Mucosa of rectum (tissue), 2 donors: ENCODE data around the gene NLN.

Experiments
- H3K27ac ChIP-seq, 2 donors: one replicate each; pipeline ENCODE4 v1.7.0; 2013; ENCODE audit warnings: inconsistent platforms in 2 of 2, low read depth in 2 of 2, low read length in 2 of 2
- H3K27me3 ChIP-seq, 2 donors: one replicate each; pipeline ENCODE4 v1.7.0; 2013; ENCODE audit warnings: low read length in 2 of 2; ENCODE audit not compliant: control insufficient read depth in 2 of 2, insufficient read depth in 2 of 2
- H3K36me3 ChIP-seq, 2 donors: one replicate each; pipeline ENCODE4 v1.7.0; 2013; ENCODE audit warnings: low read length in 2 of 2; ENCODE audit not compliant: control insufficient read depth in 2 of 2, insufficient read depth in 2 of 2
- H3K4me1 ChIP-seq, 2 donors: one replicate each; pipeline ENCODE4 v1.7.0; 2013; ENCODE audit warnings: low read length in 2 of 2, mild to moderate bottlenecking in 1 of 2; ENCODE audit not compliant: control insufficient read depth in 2 of 2, insufficient read depth in 2 of 2
- H3K4me3 ChIP-seq, 2 donors: one replicate each; pipeline ENCODE4 v1.7.0; 2013; ENCODE audit warnings: low read length in 2 of 2
- H3K9ac ChIP-seq, 2 donors: one replicate each; pipeline ENCODE4 v1.7.0; 2013; ENCODE audit warnings: low read length in 2 of 2, low read depth in 1 of 2, mild to moderate bottlenecking in 1 of 2
- H3K9me3 ChIP-seq, 2 donors: one replicate each; pipeline ENCODE4 v1.7.0; 2013; ENCODE audit warnings: low read length in 2 of 2; ENCODE audit not compliant: control insufficient read depth in 2 of 2
- donor health status: healthy.
- donor health status: Normal muscosa, but diverticular disease.

Gene NLN

DNA sequence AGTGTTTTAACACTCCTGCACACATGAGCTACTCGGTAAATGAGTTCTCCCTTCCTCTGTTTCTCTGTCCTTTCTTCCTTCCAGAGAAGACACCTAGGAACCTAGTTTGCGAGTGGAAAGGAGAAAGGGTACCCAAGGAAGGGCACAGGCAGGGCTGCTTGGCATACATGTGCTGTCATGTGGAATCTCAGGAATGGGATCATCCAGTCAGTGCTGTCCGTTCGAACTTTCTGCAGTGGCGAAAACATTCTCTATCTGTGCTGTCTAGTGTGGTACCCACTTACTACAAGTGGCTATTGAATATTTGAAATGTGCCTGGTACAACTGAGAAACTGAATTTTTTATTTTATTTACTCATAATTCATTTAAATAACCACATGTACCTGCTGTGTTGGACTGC is 28.0 kb downstream of the NLN start:
- Histone ChIP-seq H3K9ac (no peak overlapping the region), H3K9me3 (no peaks in the 10 kb centered on the region), H3K4me1 (no peaks in the 10 kb centered on the region), H3K36me3 (no peaks in the 10 kb centered on the region), H3K27ac (no peak overlapping the region), H3K4me3 (no peak overlapping the region), H3K27me3 (no peaks in the 10 kb centered on the region)

DNA sequence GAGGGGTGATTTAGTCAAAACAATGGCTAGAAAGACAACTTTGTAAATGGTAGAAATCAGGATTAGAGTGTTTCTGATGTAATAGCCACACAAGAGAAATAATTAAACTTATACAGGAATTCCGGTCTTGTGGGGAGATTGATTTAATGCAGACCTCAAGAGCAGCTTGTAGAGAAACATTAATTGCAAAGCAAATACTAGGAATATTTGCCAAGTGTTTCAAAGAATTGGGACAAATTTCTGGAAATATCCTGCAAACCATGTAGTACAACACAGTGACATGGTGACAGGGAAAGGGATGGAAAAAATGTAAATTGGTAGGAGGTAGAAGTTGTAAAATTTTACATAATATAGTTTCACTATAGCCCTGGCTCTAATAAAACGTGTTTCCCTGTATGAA is 28.9 kb downstream of the NLN start:
- Histone ChIP-seq H3K4me3 (no peak overlapping the region), H3K27me3 (no peaks in the 10 kb centered on the region), H3K9ac (no peak overlapping the region)

DNA sequence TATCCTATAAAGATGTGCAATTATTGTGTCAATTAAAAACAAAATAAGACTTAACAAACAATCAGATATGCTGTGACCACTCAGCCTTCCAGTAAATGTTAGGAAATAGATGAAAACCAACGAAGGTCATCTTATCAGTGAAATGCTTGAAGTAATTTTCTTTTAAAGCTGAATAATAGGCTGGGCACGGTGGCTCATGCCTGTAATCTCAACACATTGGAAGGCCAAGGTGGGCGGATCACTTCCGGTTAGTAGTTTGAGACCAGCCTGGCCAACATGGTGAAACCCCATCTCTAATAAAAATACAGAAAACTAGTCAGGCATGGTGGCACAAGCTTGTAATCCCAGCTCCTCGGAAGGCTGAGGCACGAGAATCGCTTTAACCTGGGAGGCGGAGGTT is 31.2 kb downstream of the NLN start:
- Histone ChIP-seq H3K4me3 (no peak overlapping the region), H3K27me3 (no peaks in the 10 kb centered on the region), H3K27ac (no peak overlapping the region), H3K9ac (no peak overlapping the region), H3K36me3 (no peaks in the 10 kb centered on the region), H3K4me1 (no peaks in the 10 kb centered on the region), H3K9me3 (no peaks in the 10 kb centered on the region)

More for the DNA sequence above, 28.9 kb downstream of the NLN start:
- Histone ChIP-seq H3K36me3 (no peaks in the 10 kb centered on the region), H3K27ac (no peak overlapping the region), H3K4me1 (no peaks in the 10 kb centered on the region), H3K9me3 (no peaks in the 10 kb centered on the region)

DNA sequence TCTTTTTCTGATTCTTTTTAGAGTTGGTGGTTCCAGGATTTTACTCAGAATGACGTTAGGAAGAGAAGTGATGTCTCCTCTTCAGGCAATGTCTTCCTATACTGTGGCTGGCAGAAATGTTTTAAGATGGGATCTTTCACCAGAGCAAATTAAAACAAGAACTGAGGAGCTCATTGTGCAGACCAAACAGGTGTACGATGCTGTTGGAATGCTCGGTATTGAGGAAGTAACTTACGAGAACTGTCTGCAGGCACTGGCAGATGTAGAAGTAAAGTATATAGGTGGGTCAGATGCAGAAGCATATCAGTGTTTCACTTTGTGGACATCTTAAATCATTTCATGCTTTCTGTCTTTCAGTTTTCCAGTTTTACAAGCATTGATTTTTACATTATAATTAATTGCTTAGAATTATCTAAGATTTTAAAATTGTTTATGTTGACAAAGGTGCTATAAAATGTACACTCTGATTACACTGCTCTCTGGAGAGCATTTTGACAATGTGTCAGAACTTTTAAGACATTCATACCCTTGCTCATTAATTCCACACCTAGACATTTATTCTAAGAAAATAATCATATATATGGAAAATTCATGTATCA is 36.6 kb downstream of the NLN start:
- H3K4me1 ChIP-seq: no peaks in the 10 kb centered on the region
- no peak overlapping the region for H3K9ac ChIP-seq
- H3K27me3 ChIP-seq: no peaks in the 10 kb centered on the region
- H3K9me3 ChIP-seq: no peaks in the 10 kb centered on the region
- H3K27ac ChIP-seq: no peak overlapping the region
- no peak overlapping the region for H3K4me3 ChIP-seq
- H3K36me3 ChIP-seq: peaks cover 0 to 2% of the 10 kb centered on the region in 2 donors

DNA sequence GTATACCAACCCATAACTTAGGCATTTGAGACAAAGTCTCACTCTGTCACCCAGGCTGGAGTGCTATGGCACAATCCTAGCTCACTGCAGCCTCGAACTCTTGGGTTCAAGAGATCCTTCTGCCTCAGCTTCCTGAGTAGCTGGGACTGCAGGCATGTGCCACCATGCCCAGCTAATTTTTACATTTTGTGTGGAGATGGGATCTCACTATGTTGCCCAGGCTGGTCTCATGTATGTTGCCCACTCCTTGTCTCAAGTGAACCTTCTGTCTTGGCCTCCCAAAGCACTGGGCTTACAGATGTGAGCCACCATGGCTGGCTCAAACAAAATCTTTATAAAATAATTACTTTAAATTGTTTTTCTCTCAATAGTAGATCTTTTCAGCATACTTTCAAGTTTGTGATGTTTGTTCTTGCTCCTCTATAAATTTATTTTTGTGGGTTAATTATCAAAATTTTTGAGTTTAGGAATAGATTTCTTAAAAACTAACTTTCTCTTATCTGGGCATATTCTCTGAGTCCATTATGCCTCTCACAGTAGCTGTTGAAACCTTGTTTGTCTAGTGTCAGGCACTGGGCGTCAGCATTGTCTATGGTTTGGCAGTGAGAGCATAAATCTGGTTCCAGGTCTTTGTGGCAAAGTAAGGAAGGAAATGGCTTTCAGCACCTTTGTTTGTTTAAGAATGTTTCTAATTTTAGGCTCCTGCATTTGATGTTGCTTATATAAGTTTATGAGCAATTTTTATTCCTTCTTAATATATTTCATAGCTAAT is 38.7 kb downstream of the NLN start:
- Histone ChIP-seq H3K27ac (no peak overlapping the region), H3K9me3 (no peaks in the 10 kb centered on the region), H3K9ac (no peak overlapping the region), H3K27me3 (no peaks in the 10 kb centered on the region), H3K4me3 (no peak overlapping the region), H3K4me1 (no peaks in the 10 kb centered on the region), H3K36me3 (peaks cover 0 to 2% of the 10 kb centered on the region in 2 donors)

DNA sequence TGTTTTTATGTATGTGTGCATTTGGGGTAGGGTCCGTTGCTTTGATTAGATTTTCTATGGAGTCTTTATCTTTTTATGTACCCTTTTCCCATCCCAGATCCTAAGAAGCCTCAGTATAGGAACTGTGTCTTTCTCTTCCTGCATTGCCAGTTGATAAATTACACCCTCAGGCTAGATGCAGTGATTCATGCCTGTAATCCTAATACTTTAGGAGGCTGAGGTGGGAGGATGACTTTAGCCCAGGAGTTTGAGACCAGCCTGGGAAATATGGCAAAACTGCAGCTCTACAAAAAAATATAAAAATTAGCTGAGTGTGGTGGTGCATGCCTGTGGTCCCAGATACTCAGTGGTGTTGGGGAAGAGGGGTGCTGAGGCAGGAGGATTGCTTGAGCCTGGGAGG is 40.2 kb downstream of the NLN start:
- no peak overlapping the region for H3K9ac ChIP-seq
- no peak overlapping the region for H3K27ac ChIP-seq
- peaks cover 0 to 2% of the 10 kb centered on the region in 2 donors for H3K36me3 ChIP-seq
- no peaks in the 10 kb centered on the region for H3K4me1 ChIP-seq
- no peak overlapping the region for H3K4me3 ChIP-seq
- H3K9me3 ChIP-seq: no peaks in the 10 kb centered on the region
- no peaks in the 10 kb centered on the region for H3K27me3 ChIP-seq

DNA sequence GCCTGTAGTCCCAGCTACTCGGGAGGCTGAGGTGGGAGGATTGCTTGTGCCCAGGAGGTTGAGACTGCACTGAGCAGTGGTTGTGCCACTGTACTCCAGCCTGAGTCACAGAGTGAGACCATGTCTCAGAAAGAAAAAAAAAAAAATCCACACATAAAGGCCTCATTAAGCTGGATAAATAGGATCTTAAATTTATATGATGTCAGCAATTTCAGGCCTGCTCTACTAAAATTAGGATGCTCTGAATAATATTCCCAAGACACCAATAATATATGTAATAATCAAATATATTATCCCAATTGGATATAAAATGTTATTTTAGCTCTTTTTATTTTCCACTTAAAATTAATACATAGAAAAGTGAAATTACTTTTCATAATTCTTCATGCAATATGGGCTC is 43.6 kb downstream of the NLN start:
- Histone ChIP-seq H3K27ac (no peak overlapping the region), H3K9me3 (no peaks in the 10 kb centered on the region), H3K27me3 (no peaks in the 10 kb centered on the region), H3K9ac (no peak overlapping the region), H3K4me1 (no peaks in the 10 kb centered on the region), H3K4me3 (no peak overlapping the region), H3K36me3 (no peaks in the 10 kb centered on the region)

DNA sequence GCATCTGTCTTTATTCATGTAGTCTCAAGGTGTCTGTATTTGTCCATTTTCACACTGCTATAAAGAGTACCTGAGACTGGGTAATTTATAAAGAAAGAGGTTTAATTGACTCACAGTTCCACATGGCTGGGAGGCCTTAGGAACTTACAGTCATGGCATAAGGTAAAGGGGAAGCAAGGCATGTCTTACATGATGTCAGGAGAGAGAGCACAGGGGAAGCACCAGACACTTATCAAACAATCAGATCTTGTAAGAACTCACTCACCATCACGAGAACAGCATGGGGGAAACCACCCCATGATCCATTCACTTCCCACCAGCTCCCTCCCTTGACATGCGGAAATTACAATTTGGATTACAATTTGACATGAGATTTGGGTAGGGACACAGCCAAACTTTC is 44.2 kb downstream of the NLN start:
- Histone ChIP-seq H3K27ac (no peak overlapping the region), H3K4me3 (no peak overlapping the region), H3K27me3 (no peaks in the 10 kb centered on the region), H3K9ac (no peak overlapping the region), H3K36me3 (no peaks in the 10 kb centered on the region), H3K4me1 (no peaks in the 10 kb centered on the region), H3K9me3 (no peaks in the 10 kb centered on the region)

DNA sequence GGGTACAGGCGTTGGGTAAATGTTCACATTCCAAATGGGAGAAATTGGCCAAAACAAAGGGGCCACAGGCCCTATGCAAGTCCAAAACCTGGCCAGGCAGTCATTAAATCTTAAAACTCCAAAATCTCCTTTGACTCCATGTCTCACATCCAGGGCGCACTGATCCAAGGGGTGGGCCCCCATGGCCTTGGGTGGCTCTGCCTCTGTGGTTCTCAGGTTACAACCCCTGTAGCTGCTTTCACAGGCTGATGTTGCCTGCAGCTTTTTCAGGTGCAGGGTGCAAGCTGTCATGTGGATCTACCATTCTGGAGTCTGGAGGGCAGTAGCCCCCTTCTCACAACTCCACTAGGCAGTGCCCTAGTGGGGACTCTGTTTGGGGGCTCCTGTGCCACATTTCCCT is 44.8 kb downstream of the NLN start:
- Histone ChIP-seq H3K9ac (no peak overlapping the region), H3K4me1 (no peaks in the 10 kb centered on the region), H3K4me3 (no peak overlapping the region), H3K27me3 (no peaks in the 10 kb centered on the region), H3K27ac (no peak overlapping the region), H3K36me3 (no peaks in the 10 kb centered on the region), H3K9me3 (no peaks in the 10 kb centered on the region)

DNA sequence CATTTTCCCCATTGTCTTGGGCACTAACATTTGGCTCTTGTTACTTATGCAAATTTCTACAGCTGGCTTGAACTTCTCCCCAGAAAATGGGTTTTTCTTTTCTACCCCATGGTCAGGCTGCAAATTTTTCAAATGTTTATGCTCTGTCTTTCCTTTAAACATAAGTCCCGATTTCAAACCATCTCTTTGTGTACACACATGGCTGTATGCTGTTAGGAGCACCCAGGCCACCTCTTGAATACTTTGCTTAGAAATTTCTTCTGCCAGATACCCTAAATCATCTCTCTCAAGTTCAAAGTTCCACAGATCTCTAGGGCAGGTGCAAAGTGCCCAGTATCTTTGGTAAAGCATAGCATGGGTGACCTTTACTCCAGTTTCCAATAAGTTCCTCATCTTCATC is 45.6 kb downstream of the NLN start:
- Histone ChIP-seq H3K9ac (no peak overlapping the region), H3K36me3 (no peaks in the 10 kb centered on the region), H3K4me3 (no peak overlapping the region), H3K4me1 (no peaks in the 10 kb centered on the region), H3K27me3 (no peaks in the 10 kb centered on the region), H3K9me3 (no peaks in the 10 kb centered on the region), H3K27ac (no peak overlapping the region)
